WTC11 (cell line): ENCODE measurements around the gene SPOPL. TPM values are rescaled to one million over a fixed set of nuclear protein-coding genes. Genes with fewer than 3 reads are reported as not detected.
"Not testable (repeated sequence)": the region's sequence is repeated elsewhere in the genome, so short reads cannot be mapped to it uniquely, and the experiment has no call there.

Source experiments
- ATAC-seq: fragments of 200-7000 bp; cut with Tn5 transposase; 2 replicates; pipeline ENCODE4 v1.10.0; 2021; ENCODE audit warnings: mild to moderate bottlenecking, moderate library complexity
- CTCF ChIA-PET: fragments of 300-600 bp; sonication (Branson Sonifier 250); formaldehyde crosslinking; loops from one replicate; lab custom pipeline; 2021; ENCODE audit warnings: antibody characterized with exemption; lab: Charles Lee
- POLR2A ChIA-PET: fragments of 350-600 bp; sonication (Branson Sonifier 250); formaldehyde crosslinking; loops from one replicate; lab custom pipeline; 2021; ENCODE audit warnings: antibody characterized with exemption; lab: Charles Lee
- DNase-seq: peaks from one replicate; pipeline ENCODE4 v3.0.0; 2021; ENCODE audit warnings: low spot score
- H3K27ac Mint-ChIP-seq: 2 replicates; pipeline ENCODE4 v1.8.0; 2021; ENCODE audit warnings: mixed read lengths
- H3K27me3 Mint-ChIP-seq: 2 replicates; pipeline ENCODE4 v1.8.0; 2021; ENCODE audit warnings: low read depth, mild to moderate bottlenecking, moderate library complexity, mixed read lengths
- H3K36me3 Mint-ChIP-seq: 2 replicates; pipeline ENCODE4 v1.8.0; 2021; ENCODE audit warnings: mixed read lengths
- H3K4me1 Mint-ChIP-seq: 2 replicates; pipeline ENCODE4 v1.8.0; 2022; ENCODE audit warnings: mixed read lengths
- H3K4me3 Mint-ChIP-seq: 2 replicates; pipeline ENCODE4 v1.8.0; 2021; ENCODE audit warnings: mild to moderate bottlenecking, moderate library complexity, mixed read lengths
- H3K9me3 Mint-ChIP-seq: 2 replicates; pipeline ENCODE4 v1.8.0; 2021; ENCODE audit warnings: mixed read lengths
- ATF1 ChIP-seq: sonication (generic); formaldehyde crosslinking; IDR thresholded peaks from 2 replicates; pipeline ENCODE4 v1.8.1; 2023; ENCODE audit warnings: mild to moderate bottlenecking, moderate library complexity, missing genetic modification reagents
- ESRRA ChIP-seq: sonication (generic); formaldehyde crosslinking; IDR thresholded peaks from 2 replicates; pipeline ENCODE4 v1.8.1; 2022; ENCODE audit warnings: mild to moderate bottlenecking, missing genetic modification reagents, borderline replicate concordance
- GABPB1 ChIP-seq: sonication (generic); formaldehyde crosslinking; IDR thresholded peaks from 2 replicates; pipeline ENCODE4 v1.8.1; 2023; ENCODE audit warnings: mild to moderate bottlenecking, missing genetic modification reagents
- GTF2I ChIP-seq: fragments of 250-450 bp; sonication (Bioruptor Pico); conservative IDR thresholded peaks from 2 replicates; pipeline ENCODE4 v1.4.0; 2021; ENCODE audit warnings: mild to moderate bottlenecking
- MXD4 ChIP-seq: fragments of 250-450 bp; sonication (Bioruptor Pico); IDR thresholded peaks from 2 replicates; pipeline ENCODE4 v1.8.0; 2021; ENCODE audit warnings: mild to moderate bottlenecking, moderate library complexity, borderline replicate concordance
- NFYB ChIP-seq: sonication (generic); formaldehyde crosslinking; conservative IDR thresholded peaks from 2 replicates; pipeline ENCODE4 v1.8.0; 2022; ENCODE audit warnings: low read depth, missing genetic modification reagents
- NR3C1 ChIP-seq: sonication (generic); formaldehyde crosslinking; conservative IDR thresholded peaks from 2 replicates; pipeline ENCODE4 v1.8.1; 2023; ENCODE audit warnings: low read depth, mild to moderate bottlenecking, missing genetic modification reagents
- OVOL2 ChIP-seq: fragments of 250-450 bp; sonication (Bioruptor Pico); IDR thresholded peaks from 2 replicates; pipeline ENCODE4 v1.9.0; 2021; ENCODE audit warnings: mild to moderate bottlenecking, borderline replicate concordance
- RELA ChIP-seq: sonication (generic); formaldehyde crosslinking; IDR thresholded peaks from 2 replicates; pipeline ENCODE4 v1.8.1; 2022; ENCODE audit warnings: missing genetic modification reagents, mild to moderate bottlenecking, borderline replicate concordance
- SMAD3 ChIP-seq: sonication (generic); formaldehyde crosslinking; IDR thresholded peaks from 2 replicates; pipeline ENCODE4 v1.8.0; 2022; ENCODE audit warnings: missing genetic modification reagents, mild to moderate bottlenecking, borderline replicate concordance
- SP1 ChIP-seq: sonication (generic); formaldehyde crosslinking; conservative IDR thresholded peaks from 2 replicates; pipeline ENCODE4 v1.8.1; 2022; ENCODE audit warnings: missing genetic modification reagents
- TEAD1 ChIP-seq: sonication (generic); formaldehyde crosslinking; IDR thresholded peaks from 2 replicates; pipeline ENCODE4 v1.8.0; 2022; ENCODE audit warnings: mild to moderate bottlenecking, missing genetic modification reagents
- ZNF232 ChIP-seq: sonication (generic); formaldehyde crosslinking; IDR thresholded peaks from 2 replicates; pipeline ENCODE4 v1.8.0; 2022; ENCODE audit warnings: mild to moderate bottlenecking, missing genetic modification reagents
- ZNF396 ChIP-seq: fragments of 250-450 bp; sonication (Bioruptor Pico); IDR thresholded peaks from 2 replicates; pipeline ENCODE4 v1.8.0; 2021; ENCODE audit warnings: mild to moderate bottlenecking, moderate library complexity, borderline replicate concordance
- total RNA-seq: library from RNA; stranded (reverse); gene quantifications from 3 replicates; pipeline ENCODE4 v1.2.3, GENCODE V29; 2021
- TF ChIP-seq, protein P1 (sequence below): sonication (generic); formaldehyde crosslinking; IDR thresholded peaks from 2 replicates; pipeline ENCODE4 v1.8.1; 2023; ENCODE audit warnings: mild to moderate bottlenecking, moderate library complexity, missing genetic modification reagents
- TF ChIP-seq, protein P2 (sequence below): sonication (generic); formaldehyde crosslinking; IDR thresholded peaks from 2 replicates; pipeline ENCODE4 v1.8.0; 2023; ENCODE audit warnings: missing genetic modification reagents
- TF ChIP-seq, protein P3 (sequence below): sonication (generic); formaldehyde crosslinking; IDR thresholded peaks from 2 replicates; pipeline ENCODE4 v1.8.1; 2022; ENCODE audit warnings: low read depth, mild to moderate bottlenecking, moderate library complexity, missing genetic modification reagents, borderline replicate concordance
- TF ChIP-seq, protein P4 (sequence below): fragments of 250-450 bp; sonication (Bioruptor Pico); IDR thresholded peaks from 2 replicates; pipeline ENCODE4 v1.9.0; 2021; ENCODE audit warnings: moderate library complexity, mild to moderate bottlenecking, inconsistent platforms, borderline replicate concordance
- TF ChIP-seq, protein P5 (sequence below): sonication (generic); formaldehyde crosslinking; IDR thresholded peaks from 2 replicates; pipeline ENCODE4 v1.8.1; 2023; ENCODE audit warnings: mild to moderate bottlenecking, missing genetic modification reagents, borderline replicate concordance

The SPOPL gene
- total RNA-seq, 1 experiment from 2014 or later: 13.3 TPM

DNA sequence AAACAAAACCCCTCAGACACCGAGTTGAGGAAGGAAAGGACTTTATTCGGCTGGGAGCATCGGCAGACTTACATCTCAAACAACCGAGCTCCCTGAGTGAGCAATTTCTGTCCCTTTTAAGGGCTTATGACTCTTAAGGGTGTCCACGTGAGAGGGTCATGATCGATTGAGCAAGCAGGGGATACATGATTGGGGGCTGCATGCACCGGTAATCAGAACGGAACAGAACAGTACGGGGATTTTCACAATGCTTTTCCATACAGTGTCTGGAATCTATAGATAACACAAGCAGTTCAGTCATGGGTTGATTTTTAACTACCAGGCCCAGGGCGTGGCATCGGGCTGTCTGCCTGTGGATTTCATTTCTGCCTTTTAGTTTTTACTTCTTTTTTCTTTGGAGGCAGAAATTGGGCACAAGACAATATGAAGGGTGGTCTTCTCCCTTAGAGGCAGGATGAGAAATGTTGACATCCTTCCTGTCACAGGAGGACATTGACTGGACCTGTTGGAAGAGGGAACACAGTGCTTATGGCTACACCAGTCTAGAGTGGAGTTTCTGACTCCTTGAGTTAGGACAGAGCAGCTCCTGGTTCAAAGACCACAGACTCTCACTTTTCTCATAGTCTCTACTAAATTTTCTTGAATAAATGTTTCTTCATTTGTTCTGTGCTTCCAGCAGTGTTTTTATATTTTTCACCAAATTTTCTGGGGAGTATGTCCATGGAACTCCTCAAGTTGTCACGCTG is 35.8 kb downstream of the SPOPL start (continued):
- TF ChIP-seq, protein P1, sequence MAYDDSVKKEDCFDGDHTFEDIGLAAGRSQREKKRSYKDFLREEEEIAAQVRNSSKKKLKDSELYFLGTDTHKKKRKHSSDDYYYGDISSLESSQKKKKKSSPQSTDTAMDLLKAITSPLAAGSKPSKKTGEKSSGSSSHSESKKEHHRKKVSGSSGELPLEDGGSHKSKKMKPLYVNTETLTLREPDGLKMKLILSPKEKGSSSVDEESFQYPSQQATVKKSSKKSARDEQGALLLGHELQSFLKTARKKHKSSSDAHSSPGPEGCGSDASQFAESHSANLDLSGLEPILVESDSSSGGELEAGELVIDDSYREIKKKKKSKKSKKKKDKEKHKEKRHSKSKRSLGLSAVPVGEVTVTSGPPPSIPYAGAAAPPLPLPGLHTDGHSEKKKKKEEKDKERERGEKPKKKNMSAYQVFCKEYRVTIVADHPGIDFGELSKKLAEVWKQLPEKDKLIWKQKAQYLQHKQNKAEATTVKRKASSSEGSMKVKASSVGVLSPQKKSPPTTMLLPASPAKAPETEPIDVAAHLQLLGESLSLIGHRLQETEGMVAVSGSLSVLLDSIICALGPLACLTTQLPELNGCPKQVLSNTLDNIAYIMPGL (CRISPR knock-in tag): no peak
- no peak for TF ChIP-seq GTF2I (CRISPR knock-in tag)
- no peak for TF ChIP-seq MXD4
- TF ChIP-seq ESRRA (CRISPR knock-in tag): no peak

DNA sequence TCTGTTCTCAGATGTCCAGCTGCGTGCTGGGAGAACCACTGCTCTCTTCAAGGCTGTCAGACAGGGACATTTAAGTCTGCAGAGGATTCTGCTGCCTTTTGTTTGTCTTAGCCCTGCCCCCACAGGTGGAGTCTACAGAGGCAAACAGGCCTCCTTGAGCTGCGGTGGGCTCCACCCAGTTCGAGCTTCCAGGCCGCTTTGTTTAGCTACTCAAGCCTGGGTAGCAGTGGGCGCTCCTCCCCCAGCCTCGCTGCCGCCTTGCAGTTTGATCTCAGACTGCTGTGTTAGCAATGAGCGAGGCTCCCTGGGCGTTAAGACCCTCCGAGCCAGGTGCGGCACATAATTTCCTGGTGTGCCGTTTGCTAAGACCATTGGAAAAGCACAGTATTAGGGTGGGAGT is 42.6 kb downstream of the SPOPL start:
- CTCF ChIA-PET, DNase-seq, H3K4me1 Mint-ChIP-seq, H3K4me3 Mint-ChIP-seq, H3K27me3 Mint-ChIP-seq, POLR2A ChIA-PET, H3K27ac Mint-ChIP-seq, ATAC-seq: not testable (repeated sequence)
- Mint-ChIP-seq H3K36me3 (peaks cover 59% of the 10 kb centered on the region), H3K9me3 (peaks cover 46% of the 10 kb centered on the region)

DNA sequence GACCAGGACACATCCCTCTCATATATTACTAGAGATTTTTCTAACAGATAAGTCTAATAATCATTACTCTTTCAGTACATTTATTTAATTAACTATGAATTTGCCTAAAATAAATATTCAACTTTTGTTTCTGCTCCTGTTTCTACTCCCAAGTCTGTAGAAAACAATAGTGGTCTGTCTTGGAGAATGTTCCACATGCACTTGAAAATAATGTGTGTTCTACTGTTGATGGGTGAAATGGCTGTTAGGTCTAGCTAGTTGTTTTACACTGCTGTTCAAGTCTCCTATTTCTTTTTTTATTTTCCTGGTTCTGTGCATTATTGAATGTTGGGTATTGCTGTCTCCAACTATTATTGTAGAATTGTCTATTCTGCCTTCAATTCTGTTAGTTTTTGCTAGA is 47.2 kb downstream of the SPOPL start:
- ATAC-seq: no peak
- ChIA-PET POLR2A (no interaction called here), CTCF (interaction anchor here (0.7 kb wide), 1 partner anchor 173 kb away, joined by 3 read pairs; no protein-coding TSS in a partner anchor)
- H3K27ac Mint-ChIP-seq: no peak overlapping the region
- TF ChIP-seq, protein P2, sequence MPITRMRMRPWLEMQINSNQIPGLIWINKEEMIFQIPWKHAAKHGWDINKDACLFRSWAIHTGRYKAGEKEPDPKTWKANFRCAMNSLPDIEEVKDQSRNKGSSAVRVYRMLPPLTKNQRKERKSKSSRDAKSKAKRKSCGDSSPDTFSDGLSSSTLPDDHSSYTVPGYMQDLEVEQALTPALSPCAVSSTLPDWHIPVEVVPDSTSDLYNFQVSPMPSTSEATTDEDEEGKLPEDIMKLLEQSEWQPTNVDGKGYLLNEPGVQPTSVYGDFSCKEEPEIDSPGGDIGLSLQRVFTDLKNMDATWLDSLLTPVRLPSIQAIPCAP: no peak
- TF ChIP-seq RELA (no peak), SP1 (CRISPR knock-in tag) (no peak), NFYB (CRISPR knock-in tag) (no peak), ZNF396 (no peak), NR3C1 (CRISPR knock-in tag) (no peak), SMAD3 (CRISPR knock-in tag) (no peak), OVOL2 (CRISPR knock-in tag) (no peak), TEAD1 (CRISPR knock-in tag) (no peak)
- H3K36me3 Mint-ChIP-seq: peaks cover 22% of the 10 kb centered on the region
- DNase-seq: no peak
- no peak overlapping the region for H3K4me3 Mint-ChIP-seq
- H3K27me3 Mint-ChIP-seq: no peaks in the 10 kb centered on the region
- peaks cover 8% of the 10 kb centered on the region for H3K9me3 Mint-ChIP-seq
- H3K4me1 Mint-ChIP-seq: peaks cover 13% of the 10 kb centered on the region

DNA sequence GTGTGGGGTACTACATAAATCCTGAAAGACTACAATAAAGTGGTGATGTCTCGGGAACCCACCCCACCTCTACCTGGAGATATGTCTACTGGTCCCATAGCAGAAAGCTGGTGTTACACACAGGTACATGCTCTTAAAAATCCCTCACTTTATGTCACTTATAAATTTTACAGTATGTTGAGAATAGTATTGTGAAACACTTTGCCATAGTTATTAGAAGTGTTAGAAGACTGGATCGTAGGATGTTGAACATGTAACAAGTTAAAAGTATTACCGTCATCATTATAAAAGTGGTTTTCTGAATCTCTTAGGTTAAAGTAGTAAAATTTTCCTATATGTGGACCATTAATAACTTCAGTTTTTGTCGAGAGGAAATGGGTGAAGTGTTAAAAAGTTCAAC is 48.6 kb downstream of the SPOPL start:
- DNase-seq (no peak), ATAC-seq (no peak)
- H3K9me3 Mint-ChIP-seq: no peaks in the 10 kb centered on the region
- POLR2A ChIA-PET: no interaction called here
- H3K27ac Mint-ChIP-seq: no peak overlapping the region
- H3K27me3 Mint-ChIP-seq: no peaks in the 10 kb centered on the region
- CTCF ChIA-PET: no interaction called here
- H3K4me1 Mint-ChIP-seq: peaks cover 7% of the 10 kb centered on the region
- no peak overlapping the region for H3K4me3 Mint-ChIP-seq
- peaks cover 15% of the 10 kb centered on the region for H3K36me3 Mint-ChIP-seq
- TF ChIP-seq ZNF232 (CRISPR knock-in tag) (no peak), ATF1 (CRISPR knock-in tag) (no peak), NFYB (CRISPR knock-in tag) (no peak), GABPB1 (no peak), GTF2I (CRISPR knock-in tag) (no peak)
- TF ChIP-seq, protein P3, sequence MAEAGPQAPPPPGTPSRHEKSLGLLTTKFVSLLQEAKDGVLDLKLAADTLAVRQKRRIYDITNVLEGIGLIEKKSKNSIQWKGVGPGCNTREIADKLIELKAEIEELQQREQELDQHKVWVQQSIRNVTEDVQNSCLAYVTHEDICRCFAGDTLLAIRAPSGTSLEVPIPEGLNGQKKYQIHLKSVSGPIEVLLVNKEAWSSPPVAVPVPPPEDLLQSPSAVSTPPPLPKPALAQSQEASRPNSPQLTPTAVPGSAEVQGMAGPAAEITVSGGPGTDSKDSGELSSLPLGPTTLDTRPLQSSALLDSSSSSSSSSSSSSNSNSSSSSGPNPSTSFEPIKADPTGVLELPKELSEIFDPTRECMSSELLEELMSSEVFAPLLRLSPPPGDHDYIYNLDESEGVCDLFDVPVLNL: no peak
- TF ChIP-seq, protein P1 (CRISPR knock-in tag): no peak
- TF ChIP-seq, protein P4, sequence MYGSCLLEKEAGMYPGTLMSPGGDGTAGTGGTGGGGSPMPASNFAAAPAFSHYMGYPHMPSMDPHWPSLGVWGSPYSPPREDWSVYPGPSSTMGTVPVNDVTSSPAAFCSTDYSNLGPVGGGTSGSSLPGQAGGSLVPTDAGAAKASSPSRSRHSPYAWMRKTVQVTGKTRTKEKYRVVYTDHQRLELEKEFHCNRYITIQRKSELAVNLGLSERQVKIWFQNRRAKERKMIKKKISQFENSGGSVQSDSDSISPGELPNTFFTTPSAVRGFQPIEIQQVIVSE (CRISPR knock-in tag): no peak
- TF ChIP-seq, protein P5, sequence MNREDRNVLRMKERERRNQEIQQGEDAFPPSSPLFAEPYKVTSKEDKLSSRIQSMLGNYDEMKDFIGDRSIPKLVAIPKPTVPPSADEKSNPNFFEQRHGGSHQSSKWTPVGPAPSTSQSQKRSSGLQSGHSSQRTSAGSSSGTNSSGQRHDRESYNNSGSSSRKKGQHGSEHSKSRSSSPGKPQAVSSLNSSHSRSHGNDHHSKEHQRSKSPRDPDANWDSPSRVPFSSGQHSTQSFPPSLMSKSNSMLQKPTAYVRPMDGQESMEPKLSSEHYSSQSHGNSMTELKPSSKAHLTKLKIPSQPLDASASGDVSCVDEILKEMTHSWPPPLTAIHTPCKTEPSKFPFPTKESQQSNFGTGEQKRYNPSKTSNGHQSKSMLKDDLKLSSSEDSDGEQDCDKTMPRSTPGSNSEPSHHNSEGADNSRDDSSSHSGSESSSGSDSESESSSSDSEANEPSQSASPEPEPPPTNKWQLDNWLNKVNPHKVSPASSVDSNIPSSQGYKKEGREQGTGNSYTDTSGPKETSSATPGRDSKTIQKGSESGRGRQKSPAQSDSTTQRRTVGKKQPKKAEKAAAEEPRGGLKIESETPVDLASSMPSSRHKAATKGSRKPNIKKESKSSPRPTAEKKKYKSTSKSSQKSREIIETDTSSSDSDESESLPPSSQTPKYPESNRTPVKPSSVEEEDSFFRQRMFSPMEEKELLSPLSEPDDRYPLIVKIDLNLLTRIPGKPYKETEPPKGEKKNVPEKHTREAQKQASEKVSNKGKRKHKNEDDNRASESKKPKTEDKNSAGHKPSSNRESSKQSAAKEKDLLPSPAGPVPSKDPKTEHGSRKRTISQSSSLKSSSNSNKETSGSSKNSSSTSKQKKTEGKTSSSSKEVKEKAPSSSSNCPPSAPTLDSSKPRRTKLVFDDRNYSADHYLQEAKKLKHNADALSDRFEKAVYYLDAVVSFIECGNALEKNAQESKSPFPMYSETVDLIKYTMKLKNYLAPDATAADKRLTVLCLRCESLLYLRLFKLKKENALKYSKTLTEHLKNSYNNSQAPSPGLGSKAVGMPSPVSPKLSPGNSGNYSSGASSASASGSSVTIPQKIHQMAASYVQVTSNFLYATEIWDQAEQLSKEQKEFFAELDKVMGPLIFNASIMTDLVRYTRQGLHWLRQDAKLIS (CRISPR knock-in tag): no peak
